Inflammatory macrophage treated with lipopolysaccharide for 4 hours (primary cell): ENCODE results near the gene MRFAP1.

Experiments
- DNase-seq: peaks from one replicate; pipeline ENCODE4 v3.0.0-alpha.2; 2020

Gene MRFAP1

DNA sequence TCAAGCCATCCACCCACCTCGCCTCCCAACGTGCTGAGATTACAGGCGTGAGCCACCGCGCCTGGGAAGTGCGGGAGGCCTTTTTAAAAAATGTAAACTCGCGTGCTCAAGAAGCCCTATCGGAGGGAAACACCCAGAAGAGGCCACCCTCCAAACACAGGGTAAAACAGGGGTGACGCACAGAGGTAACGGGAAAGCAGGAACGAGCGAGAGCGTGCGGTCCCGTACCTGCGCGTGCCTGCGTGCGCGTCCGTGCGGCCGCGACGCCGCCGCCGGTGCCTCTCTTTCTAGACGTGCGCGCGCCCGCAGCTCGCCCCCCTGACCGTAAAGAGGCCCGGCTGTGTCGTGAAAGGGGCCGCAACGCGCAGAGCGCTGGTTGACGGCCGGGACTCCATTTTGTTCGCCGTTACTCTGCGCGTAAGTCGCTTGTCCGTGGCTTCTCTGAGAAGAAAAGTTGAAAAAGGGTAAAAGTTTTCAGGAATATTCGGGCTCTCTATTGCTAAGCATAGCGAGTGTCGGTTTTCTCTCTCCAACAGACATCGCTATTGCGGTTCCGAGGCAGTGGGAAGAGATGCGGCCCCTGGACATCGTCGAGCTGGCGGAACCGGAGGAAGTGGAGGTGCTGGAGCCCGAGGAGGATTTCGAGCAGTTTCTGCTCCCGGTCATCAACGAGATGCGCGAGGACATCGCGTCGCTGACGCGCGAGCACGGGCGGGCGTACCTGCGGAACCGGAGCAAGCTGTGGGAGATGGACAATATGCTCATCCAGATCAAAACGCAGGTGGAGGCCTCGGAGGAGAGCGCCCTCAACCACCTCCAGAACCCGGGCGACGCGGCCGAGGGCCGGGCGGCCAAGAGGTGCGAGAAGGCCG, at the start of gene MRFAP1:
TSS of gene MRFAP1 (plus strand) at position 394 of the 872 bp plus-strand sequence. CDS start at position 572, 178 bp downstream.
- DNase-seq: peak; percentile 94

DNA sequence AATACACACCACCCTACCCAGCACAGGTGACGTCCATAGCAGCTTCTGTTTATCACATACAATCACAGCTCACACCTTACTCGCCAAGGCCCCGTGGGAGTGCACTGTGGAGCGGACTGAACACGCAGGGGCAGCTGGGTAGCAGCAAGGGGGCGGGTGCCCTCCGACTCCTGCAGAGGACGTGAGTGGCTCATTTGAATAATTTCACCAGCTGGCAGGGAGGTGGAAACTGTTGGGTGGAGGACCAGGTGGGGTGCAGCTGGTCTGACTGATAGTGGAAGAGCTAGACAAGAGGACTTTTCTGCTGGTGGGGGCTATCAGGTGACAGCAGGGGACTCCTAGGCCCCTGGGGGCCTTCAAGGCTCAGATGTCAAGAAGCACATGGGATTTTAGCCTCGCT, 49.2 kb upstream of the MRFAP1 start:
- DNase-seq: no peak

DNA sequence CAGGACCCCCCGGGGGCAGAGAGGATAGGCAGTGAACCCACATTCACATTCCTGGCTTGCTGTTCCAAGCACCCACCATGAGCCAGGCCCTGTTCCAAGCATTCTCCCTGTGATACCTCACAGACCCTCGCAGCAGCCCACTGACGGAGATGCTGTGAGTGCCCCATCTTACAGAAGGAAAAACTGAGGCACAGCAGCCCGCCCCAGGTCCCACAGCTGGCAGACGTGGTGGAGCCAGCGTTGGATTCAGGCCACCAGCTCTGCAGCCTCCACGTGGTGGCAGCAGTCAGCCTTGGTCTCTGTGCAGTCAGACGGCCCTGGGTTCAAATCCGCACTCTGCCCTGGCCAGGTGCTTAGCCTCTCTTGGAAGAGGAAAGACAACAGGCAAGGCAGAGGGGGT, 48.7 kb upstream of the MRFAP1 start:
- DNase-seq: no peak

DNA sequence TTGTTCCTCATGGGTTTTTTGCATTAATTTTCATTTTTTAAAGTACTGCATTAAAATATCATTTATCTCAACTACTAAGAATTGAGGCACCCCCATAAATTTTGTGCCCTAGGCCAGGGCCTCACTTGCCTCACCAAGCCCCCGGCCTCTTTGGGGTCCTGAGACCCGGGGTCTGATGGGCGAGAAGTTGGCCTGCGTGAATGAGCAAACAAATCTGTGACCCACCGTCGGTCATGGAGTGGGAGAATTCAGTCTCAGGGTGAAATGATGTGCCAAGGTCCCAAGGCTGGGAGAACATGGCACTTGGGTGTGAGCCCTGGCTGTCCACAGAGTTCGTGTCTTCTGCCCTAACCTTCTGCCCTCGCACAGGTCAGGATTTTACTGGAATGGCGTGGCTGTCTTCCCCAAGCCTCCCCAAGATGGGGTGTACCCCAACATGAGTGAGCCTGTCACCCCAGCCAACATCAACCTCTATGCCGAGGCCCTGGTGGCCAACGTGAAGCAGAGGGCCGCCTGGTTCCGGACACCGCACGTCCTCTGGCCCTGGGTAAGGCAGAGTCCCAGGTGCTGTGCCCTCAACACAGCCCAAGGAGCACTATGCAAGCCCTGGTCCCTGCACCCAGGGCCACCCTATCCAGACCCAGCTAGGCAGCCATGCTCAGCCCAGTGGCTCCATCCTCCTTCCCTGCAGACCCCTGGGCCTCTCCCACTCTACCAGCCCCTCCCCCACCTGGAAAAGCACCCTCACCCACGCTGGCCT, 47.5 kb upstream of the MRFAP1 start:
- DNase-seq: no peak

DNA sequence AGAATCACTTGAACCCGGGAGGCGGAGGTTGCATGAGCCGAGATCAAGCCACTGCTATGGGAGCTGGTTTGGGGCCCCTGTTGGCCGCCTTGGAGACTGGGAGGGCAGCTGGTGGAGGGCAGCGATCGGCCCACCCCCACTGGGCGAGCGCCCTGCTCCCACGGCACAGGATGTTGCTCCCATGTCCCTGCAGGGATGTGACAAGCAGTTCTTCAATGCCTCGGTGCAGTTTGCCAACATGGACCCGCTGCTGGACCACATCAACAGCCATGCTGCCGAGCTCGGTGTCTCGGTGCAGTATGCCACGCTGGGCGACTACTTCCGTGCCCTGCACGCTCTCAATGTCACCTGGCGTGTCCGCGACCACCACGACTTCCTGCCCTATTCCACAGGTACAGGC, 46.1 kb upstream of the MRFAP1 start:
- DNase-seq: no peak

DNA sequence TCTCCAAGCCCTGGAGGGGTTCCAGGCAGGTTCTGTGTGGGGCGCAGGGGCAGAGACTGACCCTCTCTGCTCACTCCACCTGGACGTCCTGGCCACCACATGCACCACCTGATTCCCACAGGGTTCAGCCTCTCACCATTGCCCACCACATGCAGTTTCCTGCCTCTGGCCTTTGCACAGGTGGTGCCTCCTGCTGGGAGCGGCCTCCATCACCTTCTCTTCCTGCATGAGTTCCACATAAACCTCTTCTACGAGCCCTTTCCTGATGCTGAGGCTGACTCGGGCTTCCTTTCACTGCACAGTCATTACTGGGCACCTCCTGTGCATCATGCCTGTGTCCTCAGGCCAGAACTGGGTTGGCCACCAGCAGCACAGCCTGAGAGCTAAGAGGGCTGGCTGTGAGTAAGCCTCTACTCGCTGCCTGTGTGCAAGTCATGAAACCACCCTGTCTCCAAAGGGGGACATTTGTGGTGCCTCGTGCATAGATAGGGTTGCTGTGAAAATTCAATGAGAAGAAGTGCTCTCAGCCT, 45.6 kb upstream of the MRFAP1 start:
- no peak for DNase-seq

DNA sequence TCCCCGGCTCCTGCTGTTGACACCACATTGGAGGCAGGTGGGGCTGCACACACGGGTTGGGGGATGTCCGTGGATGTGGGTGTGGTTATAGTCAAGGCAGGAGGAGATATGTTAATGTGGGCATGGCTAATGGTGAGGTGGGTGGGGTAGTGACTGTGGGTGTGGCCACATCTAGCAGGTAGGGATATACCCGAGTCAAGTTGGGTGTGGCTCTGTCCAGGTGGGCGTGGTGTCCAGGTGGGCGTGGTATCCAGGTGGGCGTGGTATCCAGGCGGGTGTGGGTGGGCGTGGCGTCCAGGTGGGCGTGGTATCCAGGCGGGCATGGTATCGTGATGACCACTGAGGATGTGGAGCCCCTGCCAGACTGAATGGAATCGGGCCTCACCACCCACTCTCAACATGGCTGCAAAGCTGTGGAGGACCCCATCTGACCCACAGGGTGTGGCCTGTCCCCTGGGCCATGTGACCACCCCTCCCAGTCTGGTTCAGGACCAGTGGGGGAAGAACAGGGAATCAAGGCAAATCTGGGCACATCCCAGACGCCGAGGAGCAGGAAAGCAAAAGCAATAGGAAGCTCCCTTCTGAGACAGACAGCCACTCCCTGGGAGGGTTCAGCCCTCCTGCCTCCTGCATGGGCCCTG, 44.5 kb upstream of the MRFAP1 start:
- DNase-seq: no peak

DNA sequence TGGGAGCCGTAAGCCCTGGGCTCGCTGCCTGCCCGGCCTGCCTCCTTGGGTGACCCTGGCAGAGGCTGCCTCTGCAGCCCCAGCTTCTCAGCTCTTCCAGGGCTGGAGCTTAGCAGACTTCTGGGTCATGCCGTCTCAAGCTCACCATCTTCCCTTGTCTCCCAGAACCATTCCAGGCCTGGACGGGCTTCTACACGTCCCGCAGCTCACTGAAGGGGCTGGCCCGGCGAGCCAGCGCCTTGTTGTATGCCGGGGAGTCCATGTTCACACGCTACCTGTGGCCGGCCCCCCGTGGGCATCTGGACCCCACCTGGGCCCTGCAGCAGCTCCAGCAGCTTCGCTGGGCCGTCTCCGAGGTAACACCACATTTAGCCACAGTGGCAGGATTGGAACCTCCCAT, 43.5 kb upstream of the MRFAP1 start:
- no peak for DNase-seq

DNA sequence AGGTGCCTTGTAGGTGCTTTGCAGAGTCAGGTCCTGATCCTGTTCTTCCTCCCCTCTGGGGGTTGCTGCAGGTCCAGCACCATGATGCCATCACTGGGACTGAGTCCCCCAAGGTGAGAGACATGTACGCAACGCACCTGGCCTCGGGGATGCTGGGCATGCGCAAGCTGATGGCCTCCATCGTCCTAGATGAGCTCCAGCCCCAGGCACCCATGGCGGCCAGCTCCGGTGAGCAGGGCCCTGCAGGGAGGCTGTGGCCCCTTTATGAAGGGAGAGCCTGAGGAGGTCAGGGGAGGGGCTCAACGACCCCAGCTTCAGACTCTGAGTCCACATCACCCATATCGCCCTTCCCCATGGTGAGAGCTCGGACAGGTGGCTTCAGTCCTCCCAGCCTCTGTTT, 42.4 kb upstream of the MRFAP1 start:
- DNase-seq: no peak

DNA sequence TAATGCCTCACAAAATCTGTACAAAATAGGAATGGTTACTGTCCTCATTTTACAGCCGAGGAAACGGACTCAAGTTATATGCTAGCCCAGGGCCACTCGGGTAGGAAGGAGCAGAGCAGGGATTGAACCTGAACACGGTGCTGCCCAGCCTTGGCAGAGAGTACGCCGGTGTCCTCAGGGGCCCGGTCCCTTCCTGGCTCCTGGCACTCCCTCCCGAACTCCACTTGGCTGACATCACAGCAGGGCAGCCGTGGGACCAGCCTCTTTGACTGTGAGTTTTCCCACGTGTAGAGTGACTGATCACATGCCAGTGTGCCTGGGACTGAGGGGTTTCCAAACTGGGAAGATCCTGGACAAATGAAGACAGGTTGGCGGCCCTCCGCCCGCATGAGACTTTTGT, 41.8 kb upstream of the MRFAP1 start:
- no peak for DNase-seq

DNA sequence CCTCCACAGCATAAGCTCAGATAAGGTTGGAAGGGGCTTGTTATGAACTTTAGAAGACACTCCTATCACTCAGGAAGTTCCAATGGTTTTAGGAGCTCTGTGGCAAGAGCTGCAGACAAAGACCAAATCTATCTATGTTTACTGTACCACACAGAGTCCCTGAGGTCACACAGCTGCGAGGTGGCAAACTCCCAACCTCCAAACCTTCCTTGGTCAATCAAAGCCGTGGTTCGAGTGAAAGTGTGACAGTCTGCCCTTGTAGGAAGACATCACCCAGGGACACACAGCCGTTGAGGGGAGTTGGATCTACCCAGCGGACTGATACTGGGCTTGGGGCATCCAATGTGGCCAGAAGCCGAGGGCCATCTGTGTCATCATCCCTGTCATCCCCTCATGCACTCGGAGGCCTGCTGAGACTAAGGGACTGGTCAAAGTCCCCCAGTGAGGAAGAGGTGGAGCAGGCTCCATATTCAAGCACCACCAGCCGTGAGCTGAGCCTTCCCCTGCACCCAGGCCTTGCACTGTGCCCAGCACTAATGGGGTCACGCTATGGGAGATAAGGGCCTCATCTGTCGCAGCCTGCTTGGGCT, 38.7 kb upstream of the MRFAP1 start:
- DNase-seq: no peak

DNA sequence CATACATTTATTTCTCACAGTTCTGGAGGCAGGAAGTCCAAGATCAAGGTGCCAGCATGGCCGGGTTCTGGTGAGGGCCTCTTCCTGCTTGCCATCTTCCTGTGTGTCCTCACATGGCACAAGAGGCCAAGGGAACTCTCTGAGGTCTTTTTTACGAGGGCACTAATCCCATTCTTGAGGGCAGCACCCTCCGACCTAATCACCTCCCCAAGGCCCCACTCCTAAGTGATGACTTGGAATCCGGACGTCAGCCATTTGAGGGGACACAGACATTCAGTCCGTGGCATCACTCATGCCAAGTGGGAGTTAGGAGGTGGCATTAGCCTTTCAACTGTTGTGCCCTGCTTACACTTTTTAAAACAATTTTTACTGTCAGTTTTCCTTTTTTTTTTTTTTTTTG, 38.2 kb upstream of the MRFAP1 start:
- DNase-seq: no peak

DNA sequence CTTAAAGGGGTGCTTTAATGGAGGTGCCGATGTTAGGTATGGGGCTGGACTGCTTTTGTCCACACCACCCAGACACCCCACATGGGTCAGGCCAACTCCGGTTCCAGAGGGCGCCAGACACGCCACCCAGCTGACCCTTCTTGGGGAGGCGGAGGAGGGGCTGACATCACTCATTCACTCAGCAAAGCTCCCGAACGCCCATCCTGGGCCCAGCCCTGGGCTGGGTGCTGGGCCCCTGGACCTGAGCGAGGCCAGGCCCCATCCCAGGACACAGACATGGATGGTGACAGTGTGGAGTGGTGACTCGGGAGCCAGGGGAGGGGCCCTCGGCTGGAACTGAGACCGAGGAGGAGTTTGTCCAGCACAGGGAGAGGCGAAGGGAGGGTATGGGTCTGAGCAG, 37.4 kb upstream of the MRFAP1 start:
- no peak for DNase-seq

DNA sequence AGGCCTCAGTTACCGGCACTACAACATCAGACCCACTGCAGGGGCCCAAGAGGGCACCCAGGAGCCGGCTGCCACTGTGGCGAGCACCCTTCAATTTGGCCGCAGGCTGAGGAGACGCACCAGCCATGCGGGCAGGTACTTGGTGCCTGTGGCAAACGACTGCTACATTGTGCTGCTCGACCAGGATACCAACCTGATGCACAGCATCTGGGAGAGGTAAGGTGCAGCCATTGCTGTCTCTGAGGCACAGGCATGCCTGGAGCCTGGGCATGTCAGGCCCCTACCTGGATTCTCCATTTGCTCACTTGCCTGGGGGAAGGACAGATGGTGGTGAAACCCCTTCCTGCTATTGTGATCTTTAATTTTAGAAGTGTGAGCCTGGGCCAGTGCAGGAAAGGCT, 35.4 kb upstream of the MRFAP1 start:
- DNase-seq: no peak

DNA sequence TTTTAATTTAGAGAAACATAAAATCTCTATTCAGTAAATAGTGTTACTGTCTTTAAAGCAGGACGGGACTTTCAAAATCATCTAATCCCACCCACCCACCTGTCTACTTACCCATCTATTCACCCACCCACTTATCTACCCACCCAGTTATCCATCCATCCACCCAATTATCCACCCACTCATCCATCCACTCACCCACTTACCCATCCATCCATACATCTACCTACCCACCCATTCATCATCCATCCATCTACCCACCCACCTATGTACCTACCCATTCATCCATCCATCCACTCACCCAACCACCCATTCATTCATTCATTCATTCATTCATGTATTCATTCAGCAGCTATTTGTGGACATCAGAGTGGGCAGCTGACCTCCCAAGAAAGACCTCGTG, 34.9 kb upstream of the MRFAP1 start:
- DNase-seq: no peak

DNA sequence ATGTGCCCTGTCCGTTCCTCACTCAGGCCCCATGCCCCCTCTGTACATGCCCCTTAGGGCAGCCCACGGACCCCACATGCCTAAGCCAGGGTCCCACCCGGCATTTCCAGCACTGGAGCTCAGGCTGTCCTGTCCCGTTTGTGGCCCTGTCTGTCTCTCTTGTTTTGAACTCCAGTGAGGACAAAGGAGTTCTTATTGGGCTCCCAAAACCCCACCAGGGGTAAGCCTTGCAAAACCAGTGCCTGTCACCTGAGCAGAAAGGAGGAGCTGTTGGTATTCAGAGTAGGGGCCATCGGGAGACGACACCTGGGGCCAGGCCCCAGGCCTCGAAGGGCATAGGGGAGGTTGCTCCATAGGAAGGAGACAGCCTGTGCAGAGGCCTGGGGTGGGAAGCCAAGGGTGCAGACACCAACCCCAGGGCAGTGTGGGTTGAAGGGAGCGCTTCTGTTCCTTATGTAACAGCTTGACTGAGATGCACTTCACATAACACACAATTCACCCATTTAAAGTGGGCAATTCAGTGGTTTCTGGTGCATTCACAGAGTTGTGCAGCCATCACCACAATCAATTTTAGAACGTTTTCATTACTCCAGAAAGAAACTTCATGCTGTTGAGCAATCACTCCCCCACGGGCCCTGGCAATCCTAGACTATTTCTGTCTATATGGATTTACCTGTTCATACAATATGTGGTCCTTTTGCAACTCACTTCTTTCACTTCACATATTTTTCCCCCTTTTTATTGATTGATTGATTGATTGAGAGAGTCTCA, 33.8 kb upstream of the MRFAP1 start:
- no peak for DNase-seq

DNA sequence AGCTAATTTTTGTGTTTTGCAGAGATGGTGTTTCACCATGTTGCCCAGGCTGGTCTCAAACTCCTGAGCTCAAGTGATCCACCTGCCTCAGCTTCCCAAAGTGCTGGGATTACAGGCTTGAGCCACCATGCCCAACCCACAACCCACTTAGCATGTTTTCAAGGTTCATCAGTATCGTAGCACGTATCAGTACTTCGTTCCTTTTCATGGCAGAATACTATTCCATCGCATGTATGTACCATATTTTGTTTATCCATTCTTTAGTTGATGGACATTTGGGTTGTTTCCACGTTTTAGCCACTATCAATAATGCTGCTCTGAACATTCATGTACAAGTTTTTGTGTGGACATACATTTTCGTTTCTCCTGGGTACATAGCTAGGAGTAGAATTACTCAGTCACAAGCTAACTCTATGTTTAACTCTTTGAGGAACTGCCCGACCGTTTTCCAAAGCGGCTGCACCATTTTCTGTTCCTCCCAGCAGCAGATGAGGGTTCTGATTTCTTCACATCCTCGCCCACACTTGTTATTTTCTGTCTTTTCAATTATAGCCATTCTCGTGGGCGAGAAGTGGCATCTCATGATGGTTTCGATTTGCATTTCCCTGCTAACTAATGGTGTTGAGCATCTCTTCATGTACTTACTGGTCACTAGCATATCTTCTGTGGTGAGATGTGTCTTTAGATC, 33.0 kb upstream of the MRFAP1 start:
- DNase-seq: peak; percentile 76

DNA sequence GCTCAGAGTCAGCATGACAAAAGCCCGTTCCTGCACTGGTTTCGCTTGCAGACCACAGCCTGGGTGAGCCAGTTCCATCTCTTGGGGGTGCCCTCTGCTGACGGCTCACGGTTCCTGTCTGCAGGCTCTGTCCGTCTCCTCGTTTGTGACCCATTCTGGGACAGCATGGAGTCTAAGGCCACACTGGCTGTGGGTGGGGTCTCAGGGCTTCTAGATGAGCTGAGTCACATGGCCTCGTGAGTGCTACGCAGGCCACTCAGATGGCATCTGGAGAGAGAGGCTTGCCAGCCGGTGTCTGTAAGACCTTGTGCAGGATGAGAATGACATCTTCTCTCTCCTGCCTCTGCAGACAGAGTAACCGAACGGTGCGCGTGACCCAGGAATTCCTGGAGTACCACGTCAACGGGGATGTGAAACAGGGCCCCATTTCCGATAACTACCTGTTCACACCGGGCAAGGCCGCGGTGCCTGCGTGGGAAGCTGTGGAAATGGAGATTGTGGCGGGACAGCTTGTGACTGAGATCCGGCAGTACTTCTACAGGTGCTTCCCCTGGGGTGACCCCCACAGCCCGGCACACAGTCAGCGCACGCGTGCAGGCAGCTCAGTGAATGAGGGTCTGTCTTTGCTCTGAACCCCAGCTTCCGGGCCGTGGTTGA, 31.6 kb upstream of the MRFAP1 start:
- no peak for DNase-seq

DNA sequence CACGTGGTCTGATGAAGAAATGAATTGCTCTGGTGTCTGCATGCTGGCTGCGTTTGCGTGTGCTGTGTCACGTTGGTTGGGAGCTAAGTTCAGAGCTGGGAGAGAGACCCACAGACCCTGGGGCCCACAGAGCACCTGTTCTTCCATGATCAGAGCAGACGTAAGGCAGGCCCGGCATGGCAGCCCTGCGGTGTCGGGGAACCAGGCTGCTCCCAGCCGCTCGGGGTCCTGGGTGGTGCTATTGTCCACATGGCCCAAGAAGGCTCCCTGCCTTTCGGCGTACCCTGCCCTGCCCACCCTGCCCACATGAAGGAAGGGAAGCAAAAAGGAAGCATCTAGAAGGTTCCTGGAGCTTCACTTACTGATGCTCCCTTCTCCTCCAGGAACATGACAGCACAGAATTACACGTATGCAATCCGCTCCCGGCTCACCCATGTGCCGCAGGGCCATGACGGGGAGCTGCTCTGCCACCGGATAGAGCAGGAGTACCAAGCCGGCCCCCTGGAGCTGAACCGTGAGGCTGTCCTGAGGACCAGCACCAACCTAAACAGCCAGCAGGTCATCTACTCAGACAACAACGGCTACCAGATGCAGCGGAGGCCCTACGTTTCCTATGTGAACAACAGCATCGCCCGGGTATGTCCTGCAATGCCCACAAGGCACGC, 30.9 kb upstream of the MRFAP1 start:
- DNase-seq: no peak

DNA sequence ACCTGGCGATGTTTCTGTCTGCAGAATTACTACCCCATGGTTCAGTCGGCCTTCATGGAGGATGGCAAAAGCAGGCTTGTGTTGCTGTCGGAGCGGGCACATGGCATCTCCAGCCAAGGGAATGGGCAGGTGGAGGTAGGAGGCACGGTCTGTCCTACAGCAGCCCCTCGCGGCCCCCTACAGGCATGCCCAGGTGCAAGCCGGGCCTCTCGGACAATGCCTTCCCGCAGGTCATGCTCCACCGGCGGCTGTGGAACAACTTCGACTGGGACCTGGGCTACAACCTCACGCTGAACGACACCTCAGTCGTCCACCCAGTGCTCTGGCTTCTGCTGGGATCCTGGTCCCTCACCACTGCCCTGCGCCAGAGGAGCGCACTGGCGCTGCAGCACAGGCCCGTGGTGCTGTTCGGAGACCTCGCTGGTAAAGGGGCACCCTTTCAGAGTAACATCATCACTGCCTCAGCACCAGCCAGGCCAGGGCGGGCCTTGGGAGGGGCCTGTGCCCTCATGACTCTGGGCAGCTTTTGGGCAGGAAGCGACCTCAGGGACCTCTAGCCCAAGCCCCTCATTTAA, 29.5 kb upstream of the MRFAP1 start:
- no peak for DNase-seq
